HG03175 (cell line): ENCODE results near the gene WDCP.
"Not testable (repeated sequence)": the region's sequence is repeated elsewhere in the genome, so short reads cannot be mapped to it uniquely, and the experiment has no call there.

ENCODE experiments used
- ATAC-seq: cut with Tn5 transposase; IDR thresholded peaks from one replicate; pipeline ENCODE4 v1.9.1; 2021; ENCODE audit warnings: mild to moderate bottlenecking, moderate library complexity; ENCODE audit not compliant: unreplicated experiment

WDCP gene

DNA sequence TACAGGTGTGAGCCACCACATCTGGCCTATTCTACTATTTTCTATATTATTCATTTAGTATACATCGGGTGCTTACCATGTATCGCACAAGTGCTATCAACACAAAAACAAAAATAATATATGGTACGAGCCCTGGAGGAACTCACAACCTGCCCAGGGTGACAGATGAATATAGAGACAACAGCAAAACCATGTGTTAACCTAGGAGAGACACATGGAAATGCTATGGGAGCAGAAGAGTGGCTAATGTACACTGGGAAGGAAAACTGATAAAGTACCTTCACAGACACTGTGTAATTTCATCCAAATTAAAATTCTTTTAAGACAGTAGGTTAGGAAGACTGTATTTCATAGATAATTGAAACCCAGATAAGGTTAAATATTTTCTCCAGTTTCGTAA is 25.1 kb upstream of the WDCP start:
- ATAC-seq: no peak

DNA sequence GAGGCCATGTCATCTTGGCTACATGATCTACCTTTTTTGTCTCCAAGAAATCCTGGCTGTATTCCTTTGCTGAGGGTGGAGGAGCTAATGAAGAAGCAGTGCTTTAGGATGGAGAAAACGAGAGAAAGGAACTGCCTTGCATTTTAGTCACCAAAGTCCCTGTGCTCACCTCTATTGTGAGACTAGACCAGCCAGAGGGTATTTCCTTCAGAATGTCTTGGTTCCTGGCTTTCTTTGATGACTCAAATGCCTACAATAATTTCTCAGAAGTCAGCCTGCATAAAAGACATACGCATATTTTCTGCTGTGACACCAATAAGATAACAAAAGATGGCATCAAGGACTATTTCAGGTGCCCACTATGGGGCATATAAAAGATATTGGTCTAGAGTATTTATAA is 18.1 kb upstream of the WDCP start:
- ATAC-seq: no peak

DNA sequence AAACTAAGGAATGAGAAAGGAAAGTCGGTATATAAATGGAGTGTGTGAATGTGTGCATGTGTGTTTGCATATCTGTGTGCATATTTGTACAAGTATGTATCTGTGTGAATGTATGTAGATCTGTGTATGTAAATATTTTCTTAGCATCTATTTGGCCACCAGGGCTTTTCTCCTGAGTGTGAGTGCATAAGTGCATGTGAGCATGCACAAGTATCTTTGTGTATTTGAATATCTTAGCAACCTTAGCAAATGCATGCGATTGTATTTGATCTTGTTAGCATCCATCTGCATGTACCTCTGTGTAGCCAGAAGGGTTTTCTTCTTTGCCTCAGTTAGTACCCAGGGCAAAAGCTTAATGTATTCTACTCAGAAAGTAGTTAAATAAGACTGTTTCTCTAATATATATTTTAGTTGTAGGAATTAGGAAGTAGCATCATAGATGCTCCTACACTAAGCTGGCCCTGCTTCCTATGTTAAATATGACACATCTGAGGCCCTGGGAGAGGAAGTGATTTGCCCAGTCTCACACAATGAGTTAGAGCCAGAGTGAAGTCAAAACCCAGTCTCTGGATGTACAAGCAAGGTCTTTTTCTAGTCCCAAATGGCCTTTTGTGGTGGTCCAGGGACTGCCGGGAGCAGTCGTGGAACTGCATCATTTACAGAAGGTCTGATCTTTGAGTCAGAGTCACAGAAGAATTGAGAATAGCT is 11.5 kb upstream of the WDCP start:
- ATAC-seq: no peak

DNA sequence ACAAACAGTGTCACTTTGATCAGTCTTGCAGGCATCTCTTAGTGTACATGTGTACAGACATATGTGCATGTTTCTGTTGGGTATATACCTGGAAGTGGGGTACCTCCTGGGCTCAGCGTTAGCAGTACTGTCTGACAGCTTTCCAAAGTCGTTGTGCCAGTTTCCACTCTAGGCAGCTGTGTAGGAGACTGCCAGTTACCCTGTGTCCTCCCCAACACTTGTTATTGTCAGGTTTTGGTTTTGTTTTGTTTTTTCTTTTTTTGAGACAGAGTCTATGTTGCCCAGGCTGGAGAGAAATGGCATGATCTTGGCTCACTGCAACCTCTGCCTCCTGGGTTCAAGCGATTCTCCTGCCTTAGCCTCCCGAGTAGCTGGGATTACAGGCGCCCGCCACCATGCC is 8.6 kb upstream of the WDCP start:
- no peak for ATAC-seq

DNA sequence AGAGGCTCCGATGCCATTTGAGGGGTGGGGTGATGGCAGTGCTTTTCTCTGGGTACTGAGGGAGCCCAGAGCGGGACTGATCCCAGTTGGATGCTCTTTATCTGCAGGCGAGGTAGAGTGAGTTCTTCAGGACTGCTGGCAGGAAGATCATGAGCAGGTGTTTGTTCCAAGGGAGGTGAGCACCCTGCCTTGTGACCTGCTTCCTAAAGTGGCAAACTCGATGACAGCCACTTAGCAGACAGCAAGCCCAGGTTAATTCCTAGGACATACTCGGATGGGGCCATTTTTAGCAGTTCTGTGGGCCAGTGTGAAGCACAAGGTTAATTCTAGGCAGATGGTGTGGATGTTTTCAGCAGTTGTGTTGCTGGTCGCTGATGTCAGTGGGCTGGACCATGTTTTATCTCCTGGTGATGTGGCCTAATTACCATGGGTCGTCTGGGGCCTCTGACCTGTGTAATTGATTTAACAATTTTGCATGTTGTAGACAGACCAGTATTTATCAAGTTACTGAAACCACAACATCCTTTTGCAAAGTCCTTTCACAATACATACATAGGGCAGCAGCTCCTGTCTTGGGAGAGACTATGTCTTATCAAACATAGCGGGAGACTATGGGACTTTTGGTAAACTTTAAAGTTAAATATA is 7.3 kb upstream of the WDCP start:
- ATAC-seq: no peak

DNA sequence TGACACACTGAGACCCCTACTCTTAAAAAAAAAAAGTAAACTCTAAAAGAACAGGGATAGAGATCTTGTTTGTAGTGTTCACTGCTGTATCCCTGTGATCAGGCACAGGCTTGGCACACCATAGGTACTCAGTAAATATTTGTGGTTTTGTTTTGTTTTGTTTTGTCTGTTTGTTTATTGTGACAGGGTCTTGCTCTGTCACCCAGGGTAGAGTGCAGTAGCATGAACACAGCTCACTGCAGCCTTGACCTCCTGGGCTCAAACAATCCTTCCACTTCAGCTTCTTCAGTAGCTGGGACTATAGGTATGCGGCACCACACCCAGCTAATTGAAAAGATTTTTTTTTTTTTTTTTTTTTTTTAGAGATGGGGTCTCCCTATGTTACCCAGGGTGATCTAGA is 5.8 kb upstream of the WDCP start:
- ATAC-seq: no peak

DNA sequence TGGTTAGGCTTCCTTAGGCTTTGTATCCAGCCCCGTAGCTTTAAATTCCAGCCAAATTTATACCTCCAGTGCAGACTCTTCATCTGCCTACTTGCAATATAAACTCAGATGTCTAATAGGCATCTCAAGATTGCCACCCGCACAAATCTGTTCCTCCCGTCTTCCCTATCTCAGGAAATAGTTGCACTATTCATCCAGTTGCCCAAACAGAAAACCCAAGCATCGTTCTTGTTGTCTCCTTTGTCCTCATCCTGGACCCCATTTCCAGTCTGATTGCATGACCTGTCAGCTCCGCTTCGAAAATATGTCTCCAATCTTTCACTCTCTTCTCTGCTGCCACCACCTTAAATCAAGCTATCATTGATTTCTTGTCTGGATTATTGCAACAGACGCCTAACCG is 4.6 kb upstream of the WDCP start:
- ATAC-seq: no peak

DNA sequence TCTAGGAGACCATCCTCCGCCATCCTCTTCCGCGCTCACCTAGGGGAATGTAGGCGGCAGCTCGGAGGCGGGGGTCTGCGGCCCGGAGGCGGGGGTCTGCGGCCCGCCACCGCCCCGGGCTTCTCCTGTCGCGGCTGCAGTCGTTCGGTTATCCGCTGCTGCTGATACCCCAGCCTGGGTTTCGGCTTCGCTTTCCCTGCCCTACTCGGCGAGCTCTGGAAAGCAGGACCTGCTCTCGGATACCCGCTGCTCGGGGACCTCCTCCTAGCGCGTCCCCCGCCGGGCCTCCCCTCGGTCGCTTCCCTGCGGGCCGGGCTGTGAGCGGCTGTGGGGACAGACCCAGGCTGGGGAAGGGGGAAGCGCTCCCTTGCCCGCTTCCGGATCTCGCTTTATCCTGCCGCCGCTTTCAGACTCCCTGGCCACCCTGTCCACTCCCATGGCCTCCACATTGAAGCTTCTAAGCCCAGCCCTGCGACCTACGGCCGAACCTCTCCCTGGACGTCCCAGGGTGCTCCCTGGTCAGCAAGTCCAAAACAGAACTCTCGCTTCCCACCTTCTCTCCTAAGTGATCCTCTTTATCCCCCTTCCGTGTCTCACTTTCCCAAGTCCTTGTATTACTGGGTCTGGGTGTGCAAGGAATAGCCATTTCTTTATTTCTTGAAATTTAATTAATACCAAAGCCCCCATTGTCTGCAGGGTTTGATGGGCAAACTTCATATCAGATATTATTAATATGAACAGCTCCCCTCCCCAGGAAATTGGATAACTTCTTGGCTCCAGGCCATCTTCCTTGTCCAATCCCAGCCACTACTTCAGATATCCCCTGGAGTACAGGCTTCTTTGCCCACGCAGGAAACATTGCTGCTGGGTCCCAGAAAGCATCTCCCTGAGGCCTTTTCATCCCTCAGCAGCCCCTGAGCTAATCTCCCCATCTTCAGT is 3.1 kb upstream of the WDCP start:
- no peak for ATAC-seq

DNA sequence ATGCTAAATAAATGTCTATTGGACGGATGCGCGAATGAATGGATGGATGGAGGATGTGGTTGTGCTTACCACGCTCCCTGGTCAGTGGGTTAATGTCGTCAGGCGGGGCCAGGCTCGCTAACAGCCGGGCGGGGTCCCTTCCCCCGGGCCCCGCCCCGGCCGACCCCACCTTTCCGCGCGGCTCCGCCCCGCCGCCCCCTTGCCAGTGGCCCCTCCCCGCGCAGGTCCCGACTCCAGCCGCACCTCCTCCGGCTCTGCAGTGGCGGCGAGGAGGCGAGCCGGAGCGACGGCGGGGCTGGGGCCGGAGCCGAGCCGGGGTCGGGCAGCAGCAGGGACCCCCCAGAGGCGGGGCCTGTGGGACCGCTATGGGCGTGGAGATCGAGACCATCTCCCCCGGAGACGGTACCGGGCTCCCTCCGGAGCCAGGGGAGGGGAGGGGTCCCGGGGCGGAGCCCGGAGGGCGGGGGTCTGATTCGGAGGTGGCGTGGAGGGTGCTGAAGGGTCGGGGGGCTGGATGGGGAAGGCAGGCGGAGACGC is 2.4 kb upstream of the WDCP start, which contains the start of gene FKBP1B:
Gene FKBP1B (plus strand): TSS at position 257 of the 537 bp plus-strand sequence. CDS start 109 bp downstream, at position 366.
- no peak for ATAC-seq

DNA sequence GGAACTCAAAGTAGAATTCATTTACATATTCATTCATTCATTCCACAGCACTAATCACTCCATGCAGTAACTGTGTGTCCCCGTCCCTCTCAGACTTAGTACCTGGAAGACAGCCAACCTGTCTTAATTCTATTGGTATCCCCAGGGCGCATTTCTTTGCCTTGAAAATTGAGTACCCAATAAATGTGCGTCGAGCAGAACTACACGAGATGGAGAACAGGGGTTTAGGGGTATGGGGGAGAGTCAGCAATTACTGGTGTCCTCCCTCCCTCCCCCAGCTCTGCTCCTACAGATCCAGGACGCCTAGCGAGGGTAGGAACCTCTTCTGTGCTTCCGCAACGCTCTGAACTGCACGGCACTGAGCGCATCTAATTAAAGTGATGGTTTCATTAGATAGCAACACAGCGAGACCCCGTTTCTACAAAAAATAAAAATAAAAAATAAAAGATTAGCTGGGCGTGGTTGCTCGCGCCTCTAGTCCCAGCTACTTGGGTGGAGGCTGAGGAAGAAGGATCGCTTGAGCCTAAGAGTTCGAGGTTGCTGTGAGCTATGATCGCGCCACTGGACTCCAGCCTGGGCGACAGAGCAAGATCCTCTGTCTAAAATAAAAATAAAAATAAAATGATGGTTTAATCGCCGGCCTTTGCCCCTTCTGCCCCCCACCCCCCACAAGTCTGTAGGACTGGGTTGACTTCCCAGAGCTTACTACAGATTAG is 1.7 kb upstream of the WDCP start:
- no peak for ATAC-seq

DNA sequence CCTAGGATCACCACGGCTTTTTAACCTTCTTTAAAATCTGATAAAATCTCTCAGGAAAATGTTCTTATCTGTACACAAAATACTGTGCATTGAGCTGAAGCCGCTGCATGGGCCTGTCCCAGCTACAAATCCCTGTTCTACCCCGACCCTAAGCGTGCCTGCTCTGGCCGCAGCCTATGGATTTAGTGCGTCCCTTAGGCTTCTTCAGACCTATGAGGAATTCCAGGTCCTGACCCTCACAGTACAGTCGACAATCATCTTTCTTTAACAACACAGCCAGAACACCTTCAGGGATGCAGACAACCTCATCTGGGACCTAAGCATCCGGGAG is 477 bp upstream of the WDCP start:
- ATAC-seq: peak; percentile 2

DNA sequence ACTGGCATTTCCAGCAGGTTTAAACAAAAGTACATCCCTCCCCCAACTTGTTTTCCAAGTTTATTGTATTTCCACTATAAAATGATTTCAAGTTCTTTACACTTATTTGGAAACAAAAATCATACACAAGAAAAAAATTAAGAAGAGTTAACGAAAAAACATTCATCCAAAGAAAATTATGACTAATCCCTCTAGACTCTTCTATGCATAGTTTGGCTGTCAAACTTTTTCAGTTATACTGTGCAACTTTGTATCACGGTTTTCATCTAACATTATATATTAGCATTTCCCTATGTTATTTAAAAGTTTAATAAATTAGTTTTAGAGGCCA is 627 bp downstream of the WDCP start:
- no peak for ATAC-seq

DNA sequence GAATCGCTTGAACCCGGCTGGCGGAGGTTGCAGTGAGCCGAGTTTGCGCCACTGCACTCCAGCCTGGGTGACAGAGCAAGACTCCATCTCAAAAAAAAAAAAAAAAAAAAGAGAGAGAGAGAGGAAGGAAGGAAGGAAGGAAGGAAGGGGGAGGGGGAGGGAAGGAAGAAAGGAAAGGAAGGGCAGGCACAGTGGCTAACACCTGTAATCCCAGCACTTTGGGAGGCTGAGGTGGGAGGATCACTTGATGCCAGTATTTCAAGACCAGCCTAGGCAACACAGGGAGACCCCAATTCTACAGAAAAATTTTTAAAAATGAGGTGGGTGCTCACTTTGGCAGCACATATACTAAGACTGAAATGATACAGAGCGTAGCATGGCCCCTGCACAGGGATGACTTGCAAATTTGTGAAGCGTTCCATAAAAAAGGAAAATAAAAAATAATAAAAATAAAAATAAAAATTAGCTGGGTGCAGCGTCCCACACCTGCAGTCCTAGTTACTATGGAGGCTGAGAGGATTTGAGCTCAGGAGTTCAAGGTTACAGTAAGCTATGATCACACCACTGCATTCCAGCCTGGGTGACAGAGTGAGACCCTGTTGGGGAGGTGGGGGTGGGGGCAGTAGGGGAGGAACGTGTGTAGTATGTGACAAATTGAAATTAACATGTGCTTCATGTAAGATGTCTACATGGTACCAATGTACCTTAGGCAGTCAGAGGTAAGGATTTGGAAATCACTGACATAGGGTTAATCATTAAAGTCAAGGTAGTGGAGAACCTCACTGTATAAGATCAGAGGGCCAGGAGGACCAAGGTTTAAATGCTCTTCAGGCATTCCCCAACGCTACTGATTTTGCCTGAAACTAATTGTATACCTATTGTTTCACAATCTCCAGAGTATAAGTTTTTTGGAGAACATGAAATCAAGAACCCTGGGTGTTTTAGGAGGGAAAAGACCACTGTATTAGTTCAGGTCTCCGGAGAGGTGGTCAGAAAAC is 1.4 kb downstream of the WDCP start:
- no peak for ATAC-seq

DNA sequence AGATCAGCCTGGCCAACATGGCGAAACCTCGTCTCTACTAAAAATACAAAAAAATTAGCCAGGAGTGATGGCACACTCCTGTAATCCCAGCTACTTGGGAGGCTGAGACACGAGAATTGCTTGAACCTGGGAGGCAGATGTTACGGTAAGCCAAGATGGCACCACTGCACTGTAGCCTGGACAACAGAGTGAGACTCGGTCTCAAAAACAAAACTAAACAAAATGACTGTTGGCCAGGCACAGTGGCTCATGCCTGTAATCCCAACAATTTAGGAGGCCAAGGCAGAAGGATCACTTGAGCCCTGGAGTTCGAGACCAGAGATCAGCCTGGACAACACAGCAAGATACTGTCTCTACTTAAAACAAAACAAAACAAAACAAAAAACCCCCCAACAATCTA is 4.1 kb downstream of the WDCP start:
- not testable (repeated sequence) for ATAC-seq

DNA sequence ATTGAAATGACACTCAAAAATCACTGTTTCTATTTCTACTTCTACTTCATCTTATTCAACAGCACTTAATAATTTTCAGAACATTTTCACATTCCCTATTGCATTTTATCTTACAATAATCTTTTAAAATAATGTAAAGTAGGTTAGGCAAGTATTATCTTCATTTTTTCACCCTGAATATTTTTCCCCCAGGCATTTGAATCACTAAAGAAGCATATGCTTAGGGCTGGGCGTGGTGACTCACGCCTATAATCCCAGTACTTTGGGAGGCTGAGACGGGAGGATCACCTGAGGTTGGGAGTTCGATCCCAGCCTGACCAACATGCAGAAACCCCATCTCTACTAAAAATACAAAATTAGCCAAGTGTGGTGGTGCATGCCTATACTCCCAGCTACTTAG is 6.7 kb downstream of the WDCP start:
- no peak for ATAC-seq

DNA sequence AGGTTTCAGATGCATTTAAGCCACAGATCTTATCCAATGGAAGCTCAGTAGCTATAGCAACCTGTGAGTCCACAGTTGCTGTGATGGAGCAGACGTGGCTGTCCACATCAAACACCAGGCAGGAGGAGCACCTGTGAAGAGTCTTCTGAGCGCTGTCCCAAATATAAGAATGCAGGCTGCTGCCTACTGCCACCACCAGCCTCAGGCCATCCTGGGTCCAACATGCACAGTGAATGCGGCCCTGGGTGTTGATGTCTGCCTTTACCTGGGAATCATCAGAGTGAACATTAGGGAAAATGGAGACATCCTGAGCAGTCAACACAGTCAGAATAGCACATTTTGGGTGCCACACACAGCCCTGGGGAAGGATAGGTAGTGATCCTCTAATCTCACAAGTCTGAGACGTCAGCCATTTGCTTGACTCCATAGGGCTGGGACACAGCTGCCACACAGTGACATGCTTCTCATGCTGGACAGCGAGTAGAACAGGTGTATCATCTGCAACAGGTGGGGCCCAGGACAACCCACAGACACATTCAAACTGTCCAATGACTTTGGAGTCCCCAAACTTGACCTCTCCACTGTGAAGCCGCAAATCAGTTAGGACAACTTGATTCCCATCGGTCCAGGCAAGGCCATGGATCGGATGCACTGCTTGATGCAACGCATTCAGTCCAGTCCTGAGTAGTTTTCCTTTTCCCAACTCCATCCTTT is 8.2 kb downstream of the WDCP start:
- ATAC-seq: no peak

DNA sequence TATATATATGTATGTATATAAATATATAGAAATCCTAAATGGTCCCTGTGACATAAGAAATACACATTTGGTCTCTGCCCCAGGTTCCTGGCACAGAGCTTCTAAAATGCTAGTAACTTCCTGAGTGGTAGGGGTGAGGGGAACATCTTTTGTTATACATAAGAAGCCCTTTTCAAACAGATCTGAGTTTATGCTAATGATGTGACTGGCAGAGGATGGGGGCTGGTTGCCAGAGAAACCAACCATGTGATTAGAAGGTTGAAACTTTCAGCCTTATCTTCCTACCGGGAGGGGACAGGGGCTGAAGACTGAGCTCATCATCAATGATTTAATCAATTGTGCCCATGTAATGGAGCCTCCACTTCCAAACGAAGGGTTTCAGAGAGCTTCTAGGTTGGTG is 21.0 kb downstream of the WDCP start:
- ATAC-seq: no peak

DNA sequence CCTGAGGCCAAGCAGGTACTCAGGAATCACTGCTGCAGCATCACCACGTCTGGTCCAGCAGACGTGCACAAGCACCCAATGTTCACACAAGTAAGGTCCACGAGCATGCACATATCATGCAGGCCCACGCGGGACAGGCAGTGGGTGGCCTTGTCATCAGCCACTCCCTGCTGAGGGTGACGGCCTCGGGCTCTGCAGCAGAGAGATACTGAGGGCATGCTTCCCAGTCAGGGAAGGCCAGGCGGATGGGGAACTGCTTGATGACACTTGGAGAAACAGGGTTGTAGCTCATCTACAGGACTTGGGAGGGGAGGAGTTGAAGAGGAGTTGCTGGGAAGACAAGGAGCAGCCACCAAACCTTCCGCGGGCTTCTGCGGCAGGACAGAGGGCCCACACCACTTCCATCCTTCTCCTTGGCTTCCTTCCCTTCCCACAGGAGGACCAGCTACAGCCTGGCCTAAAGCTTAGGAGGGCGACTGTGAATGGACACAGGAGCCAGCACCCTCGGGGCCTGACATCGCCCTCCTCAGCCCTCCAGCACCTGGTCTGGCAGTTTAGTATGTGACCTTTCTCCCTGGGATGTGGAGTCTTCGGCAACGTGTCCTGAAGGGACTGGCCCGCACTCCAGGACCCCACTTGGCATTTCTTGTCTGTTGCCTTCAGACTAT is 22.1 kb downstream of the WDCP start:
- no peak for ATAC-seq

DNA sequence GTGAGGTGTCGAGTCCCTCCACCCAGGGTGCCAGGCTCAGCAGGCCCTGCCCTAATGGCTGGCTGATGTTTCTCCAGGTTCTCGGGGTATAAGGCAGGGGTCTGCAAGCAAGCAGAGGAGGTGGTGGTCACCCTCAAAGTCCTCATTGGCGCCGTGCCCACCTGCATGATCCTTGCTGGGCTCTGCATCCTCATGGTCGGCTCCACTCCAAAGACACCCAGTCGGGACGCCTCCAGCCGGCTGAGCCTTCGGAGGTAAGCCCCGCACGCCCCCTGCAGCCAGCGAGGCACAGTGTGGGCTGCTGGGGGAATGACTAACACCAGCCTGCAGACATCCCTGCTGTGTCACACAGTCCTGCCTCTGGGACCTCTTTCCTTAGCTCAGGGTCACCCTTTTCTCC is 23.2 kb downstream of the WDCP start:
- no peak for ATAC-seq
